ENCODE measurements around the gene TEX9. TPM values are rescaled to one million over a fixed set of nuclear protein-coding genes. Genes with fewer than 3 reads are reported as not detected.

Gene TEX9
- total RNA-seq, 1 donor from 2014 or later: 10.3 TPM

DNA sequence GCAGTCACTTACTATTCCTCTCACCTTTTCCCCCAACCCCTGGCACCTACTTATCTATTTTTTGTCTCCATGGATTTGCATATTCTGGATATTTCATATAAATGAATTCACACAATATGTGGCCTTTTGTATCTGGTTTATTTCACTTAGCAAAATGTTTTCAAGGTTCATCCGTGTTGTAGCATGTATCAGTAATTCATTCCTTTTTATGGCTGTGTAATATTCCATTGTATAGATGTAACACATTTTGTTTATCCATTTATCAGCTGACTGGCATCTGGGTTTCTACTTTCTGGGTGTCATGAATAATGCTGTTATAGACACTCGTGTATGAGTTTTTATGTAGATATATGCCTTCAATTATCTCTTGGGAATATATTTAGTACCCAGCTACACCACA lies 93.9 kb downstream of the TEX9 start:
- H3K36me3 Mint-ChIP-seq (ENCODE audit: low read depth, unreplicated experiment): no peaks in the 10 kb centered on the region
- no peak overlapping the region for H3K27ac ChIP-seq (ENCODE audit: low read depth, low read length)
- no peaks in the 10 kb centered on the region for H3K36me3 ChIP-seq (ENCODE audit: insufficient read depth, low read length)
- H3K4me2 ChIP-seq (ENCODE audit: low read length): no peak overlapping the region
- FAIRE-seq: no peak
- H3K27me3 Mint-ChIP-seq (ENCODE audit: low read depth, unreplicated experiment): no peaks in the 10 kb centered on the region
- H3K9me3 ChIP-seq (ENCODE audit: insufficient read depth, low read depth, low read length): no peaks in the 10 kb centered on the region
- H3K4me1 Mint-ChIP-seq (ENCODE audit: low read depth, unreplicated experiment): peaks cover 5% of the 10 kb centered on the region
- H3K27me3 ChIP-seq (ENCODE audit: insufficient read depth, low read length): no peaks in the 10 kb centered on the region
- TF ChIP-seq EZH2 (IDR thresholded peaks at IDR 0.05; ENCODE audit: insufficient read depth, low read length) (no peak), CTCF (IDR thresholded peaks at IDR 0.05; ENCODE audit: insufficient read depth, low read depth, low read length) (no peak)
- H3K4me3 ChIP-seq (ENCODE audit: insufficient read depth, low read depth, low read length): no peak overlapping the region
- no peaks in the 10 kb centered on the region for H3K9me3 Mint-ChIP-seq (ENCODE audit: unreplicated experiment)
- H3K4me1 ChIP-seq (ENCODE audit: insufficient read depth, low read length): no peaks in the 10 kb centered on the region
- no peaks in the 10 kb centered on the region for H3K79me2 ChIP-seq (ENCODE audit: insufficient read depth, low read length)
- no peak for DNase-seq (ENCODE audit: low read depth)
- no peaks in the 10 kb centered on the region for H4K20me1 ChIP-seq (ENCODE audit: insufficient read depth, low read length)
- no peak overlapping the region for H3K9ac ChIP-seq (ENCODE audit: low read length)
- no peak overlapping the region for H3K4me3 Mint-ChIP-seq (ENCODE audit: unreplicated experiment)
- H2AFZ ChIP-seq (ENCODE audit: low read depth, low read length): no peak overlapping the region
- H3K27ac Mint-ChIP-seq (ENCODE audit: unreplicated experiment): no peak overlapping the region

GRCh38 chr15:56460071-56460470 lies 94.8 kb downstream of the TEX9 start:
- H3K36me3 Mint-ChIP-seq (ENCODE audit: low read depth, unreplicated experiment): no peaks in the 10 kb centered on the region
- Histone ChIP-seq H2AFZ (ENCODE audit: low read depth, low read length) (no peak overlapping the region), H4K20me1 (ENCODE audit: insufficient read depth, low read length) (no peaks in the 10 kb centered on the region), H3K27ac (ENCODE audit: low read depth, low read length) (no peak overlapping the region), H3K4me2 (ENCODE audit: low read length) (no peak overlapping the region), H3K36me3 (ENCODE audit: insufficient read depth, low read length) (no peaks in the 10 kb centered on the region), H3K4me3 (ENCODE audit: insufficient read depth, low read depth, low read length) (no peak overlapping the region), H3K9ac (ENCODE audit: low read length) (no peak overlapping the region), H3K4me1 (ENCODE audit: insufficient read depth, low read length) (peaks cover 5% of the 10 kb centered on the region), H3K79me2 (ENCODE audit: insufficient read depth, low read length) (no peaks in the 10 kb centered on the region), H3K9me3 (ENCODE audit: insufficient read depth, low read depth, low read length) (no peaks in the 10 kb centered on the region), H3K27me3 (ENCODE audit: insufficient read depth, low read length) (no peaks in the 10 kb centered on the region)
- H3K4me1 Mint-ChIP-seq (ENCODE audit: low read depth, unreplicated experiment): no peaks in the 10 kb centered on the region
- no peak overlapping the region for H3K27ac Mint-ChIP-seq (ENCODE audit: unreplicated experiment)
- no peak for TF ChIP-seq CTCF (IDR thresholded peaks at IDR 0.05; ENCODE audit: insufficient read depth, low read depth, low read length)
- TF ChIP-seq EZH2 (IDR thresholded peaks at IDR 0.05; ENCODE audit: insufficient read depth, low read length): no peak
- no peaks in the 10 kb centered on the region for H3K9me3 Mint-ChIP-seq (ENCODE audit: unreplicated experiment)
- H3K27me3 Mint-ChIP-seq (ENCODE audit: low read depth, unreplicated experiment): no peaks in the 10 kb centered on the region
- no peak overlapping the region for H3K4me3 Mint-ChIP-seq (ENCODE audit: unreplicated experiment)
- FAIRE-seq (no peak), DNase-seq (ENCODE audit: low read depth) (no peak)

- H3K4me2 ChIP-seq (ENCODE audit: low read length): no peak overlapping the region
- no peak overlapping the region for H3K4me3 ChIP-seq (ENCODE audit: insufficient read depth, low read depth, low read length)
- H3K27me3 Mint-ChIP-seq (ENCODE audit: low read depth, unreplicated experiment): no peaks in the 10 kb centered on the region
- TF ChIP-seq CTCF (IDR thresholded peaks at IDR 0.05; ENCODE audit: insufficient read depth, low read depth, low read length) (no peak), EZH2 (IDR thresholded peaks at IDR 0.05; ENCODE audit: insufficient read depth, low read length) (no peak)
- H3K27ac Mint-ChIP-seq (ENCODE audit: unreplicated experiment): no peak overlapping the region
- H3K4me1 ChIP-seq (ENCODE audit: insufficient read depth, low read length): peaks cover 7% of the 10 kb centered on the region
- FAIRE-seq (no peak), DNase-seq (ENCODE audit: low read depth) (no peak)
- no peaks in the 10 kb centered on the region for H3K4me1 Mint-ChIP-seq (ENCODE audit: low read depth, unreplicated experiment)
- H3K9ac ChIP-seq (ENCODE audit: low read length): no peak overlapping the region
- no peaks in the 10 kb centered on the region for H3K9me3 ChIP-seq (ENCODE audit: insufficient read depth, low read depth, low read length)
- no peaks in the 10 kb centered on the region for H3K36me3 ChIP-seq (ENCODE audit: insufficient read depth, low read length)
- no peaks in the 10 kb centered on the region for H3K9me3 Mint-ChIP-seq (ENCODE audit: unreplicated experiment)
- no peak overlapping the region for H3K4me3 Mint-ChIP-seq (ENCODE audit: unreplicated experiment)
- H3K79me2 ChIP-seq (ENCODE audit: insufficient read depth, low read length): no peaks in the 10 kb centered on the region
- H3K27ac ChIP-seq (ENCODE audit: low read depth, low read length): no peak overlapping the region
- no peak overlapping the region for H2AFZ ChIP-seq (ENCODE audit: low read depth, low read length)
- H4K20me1 ChIP-seq (ENCODE audit: insufficient read depth, low read length): no peaks in the 10 kb centered on the region
- no peaks in the 10 kb centered on the region for H3K27me3 ChIP-seq (ENCODE audit: insufficient read depth, low read length)
- no peaks in the 10 kb centered on the region for H3K36me3 Mint-ChIP-seq (ENCODE audit: low read depth, unreplicated experiment)
These were observed 95.7 kb downstream of the TEX9 start for GRCh38 chr15:56460947-56461346.

Measured in astrocyte (in vitro differentiated cells and primary cell).